COLO668 (cell line): ENCODE measurements around the gene FAM53B.

ENCODE experiments used
- DNase-seq: peaks from one replicate; lab custom pipeline; 2025; ENCODE audit not compliant: unreplicated experiment; lab: John Stamatoyannopoulos, UW

FAM53B gene

DNA sequence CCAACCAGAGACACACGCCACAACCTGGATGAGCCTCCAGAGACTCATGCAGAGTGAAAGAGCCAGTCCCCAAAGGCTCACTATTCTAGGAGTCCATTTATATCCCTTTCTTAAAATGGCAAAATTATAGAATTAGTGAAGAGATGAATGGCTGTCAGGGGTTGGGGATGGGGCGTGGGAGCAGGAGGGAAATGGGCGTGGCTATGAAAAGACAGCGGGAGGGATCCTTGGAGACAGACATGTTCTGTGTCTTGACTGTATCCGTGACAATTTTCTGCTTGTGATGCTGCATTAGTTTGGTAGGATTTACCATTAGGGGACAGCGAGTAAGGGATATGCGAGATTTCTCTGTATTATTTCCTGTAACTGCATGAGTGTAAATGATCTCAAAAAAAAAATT is 33.0 kb downstream of the FAM53B start:
- no peak for DNase-seq

DNA sequence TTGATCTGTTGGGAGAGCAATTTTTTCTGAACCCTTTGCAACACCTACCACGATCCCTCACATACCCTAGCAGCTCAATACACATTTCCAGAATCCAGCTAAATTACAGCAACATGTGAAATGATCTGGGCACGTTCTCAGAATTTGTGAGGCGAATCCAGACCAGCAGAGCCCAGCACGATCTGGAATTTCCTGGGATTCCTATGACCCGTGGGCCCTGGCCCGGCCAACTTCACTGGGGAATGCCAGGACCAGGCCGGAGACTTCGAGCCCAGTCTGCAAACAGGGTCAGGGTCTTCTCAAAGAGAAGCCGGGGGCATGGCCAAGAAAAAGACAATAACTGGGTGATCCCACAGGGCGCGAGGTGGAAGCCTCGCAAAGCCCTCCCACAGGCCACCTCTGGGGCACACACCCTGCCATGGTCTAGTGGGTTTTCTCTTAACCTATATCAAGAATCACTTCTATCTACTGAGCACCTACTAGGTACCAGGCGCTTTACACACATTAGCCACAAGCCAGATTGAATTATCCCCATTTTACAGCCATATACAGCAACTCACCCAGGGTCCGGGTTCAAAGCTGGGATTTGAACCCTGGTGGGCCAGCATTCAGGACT is 33.8 kb downstream of the FAM53B start:
- no peak for DNase-seq

DNA sequence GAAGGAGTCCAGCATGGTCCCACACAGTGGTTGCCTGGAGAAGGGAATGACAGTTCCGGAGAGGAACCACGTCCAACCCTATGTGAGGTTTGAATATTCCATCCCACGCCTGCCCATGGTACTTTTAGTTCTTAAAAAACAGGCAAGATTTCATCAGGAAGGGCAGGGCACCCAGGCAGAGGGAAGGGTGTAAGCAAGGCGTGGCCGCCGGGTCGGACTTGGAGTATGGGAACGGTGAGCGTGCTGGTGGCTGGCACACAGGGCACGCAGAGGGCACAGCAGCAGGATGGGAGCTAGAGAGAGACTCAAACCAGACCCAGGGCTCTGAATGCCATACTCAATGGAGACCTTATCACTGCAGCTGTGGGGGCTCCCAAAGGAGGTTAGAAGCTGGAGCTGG is 34.3 kb downstream of the FAM53B start:
- no peak for DNase-seq

DNA sequence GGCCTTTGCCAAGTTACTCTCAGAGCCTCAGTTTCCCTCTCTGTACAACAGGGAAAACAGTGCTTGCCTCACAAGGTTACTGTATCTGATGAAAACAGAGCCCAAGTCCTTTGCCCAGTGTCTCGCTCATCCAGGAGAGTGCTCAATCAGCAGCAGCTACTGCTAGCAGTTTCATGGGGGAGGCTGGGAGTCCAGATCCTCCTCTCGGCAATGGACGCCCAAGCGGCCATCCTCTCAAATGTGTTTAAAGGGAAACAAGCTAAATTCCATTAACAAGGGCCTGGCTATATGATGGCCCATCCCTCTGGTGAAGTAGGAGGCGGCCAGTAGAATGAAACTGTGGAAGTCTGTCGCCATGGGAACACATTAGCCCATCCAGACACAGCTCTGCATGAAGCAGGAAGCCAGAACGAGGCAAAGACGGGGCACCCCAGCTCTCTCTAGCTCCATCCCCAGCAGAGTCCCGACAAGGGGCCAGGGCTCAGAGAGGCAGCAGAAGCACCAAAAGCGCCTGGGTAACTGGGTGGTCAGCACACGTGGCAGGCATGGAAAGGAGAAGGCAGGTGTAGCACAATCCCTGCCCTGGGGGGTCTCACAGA is 35.2 kb downstream of the FAM53B start:
- no peak for DNase-seq

DNA sequence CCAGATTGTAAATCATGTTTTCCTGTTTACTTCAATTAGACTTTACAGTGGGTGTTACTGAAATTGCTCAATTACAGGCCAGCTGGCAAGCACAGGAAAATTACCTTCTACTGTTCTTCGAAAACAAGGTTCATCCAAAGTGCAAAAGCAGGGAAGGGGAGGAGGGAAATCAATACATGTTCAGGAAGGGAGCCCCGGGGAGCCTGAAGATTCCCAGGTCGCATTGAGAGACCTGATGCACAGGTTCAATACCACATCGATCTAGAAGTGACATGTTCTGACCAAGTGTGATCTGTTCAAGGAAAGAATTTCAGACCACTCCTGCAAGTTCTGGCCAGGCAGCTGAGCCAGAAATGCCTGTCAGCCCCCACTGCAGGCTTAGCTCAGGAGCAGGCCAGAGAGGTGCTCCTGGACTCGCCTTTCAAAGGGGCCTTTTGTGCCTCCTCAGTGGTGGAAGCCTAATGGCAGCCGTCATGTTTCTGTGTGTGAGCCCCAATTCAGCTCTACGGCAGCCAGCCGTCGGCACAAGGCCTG is 35.9 kb downstream of the FAM53B start:
- DNase-seq, result peak; percentile 4

DNA sequence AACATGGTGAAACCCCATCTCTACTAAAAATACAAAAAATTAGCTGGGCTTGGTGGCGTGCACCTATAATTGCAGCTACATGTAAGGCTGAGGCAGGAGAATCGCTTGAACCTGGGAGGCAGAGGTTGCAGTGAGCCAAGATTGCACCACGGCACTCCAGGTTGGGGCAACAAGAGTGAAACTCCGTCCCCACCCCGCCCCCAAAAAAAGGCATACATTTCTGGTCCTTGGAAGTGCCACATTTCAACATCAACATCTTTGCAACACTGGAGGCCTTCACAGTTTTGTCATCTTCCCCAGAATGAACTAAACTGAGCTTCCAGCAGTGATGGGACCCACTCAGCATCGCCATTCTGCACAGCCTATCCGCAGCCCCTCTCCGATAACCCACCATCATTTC is 36.6 kb downstream of the FAM53B start:
- no peak for DNase-seq

DNA sequence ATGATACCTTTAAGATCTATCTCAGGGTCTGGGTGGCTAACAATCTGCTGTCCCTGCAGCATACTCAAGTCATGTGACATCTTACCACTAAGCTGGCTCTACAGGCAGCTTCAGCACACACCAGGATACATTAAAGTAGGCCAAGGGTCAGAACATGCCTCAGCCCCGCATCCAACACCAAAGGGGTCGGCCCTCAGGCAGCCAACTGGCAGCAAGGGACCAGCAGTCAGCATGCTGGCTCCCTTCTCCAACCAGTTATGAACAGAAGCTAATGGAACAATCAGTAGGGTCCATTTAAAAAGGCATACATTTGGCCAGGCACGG is 37.1 kb downstream of the FAM53B start:
- no peak for DNase-seq

DNA sequence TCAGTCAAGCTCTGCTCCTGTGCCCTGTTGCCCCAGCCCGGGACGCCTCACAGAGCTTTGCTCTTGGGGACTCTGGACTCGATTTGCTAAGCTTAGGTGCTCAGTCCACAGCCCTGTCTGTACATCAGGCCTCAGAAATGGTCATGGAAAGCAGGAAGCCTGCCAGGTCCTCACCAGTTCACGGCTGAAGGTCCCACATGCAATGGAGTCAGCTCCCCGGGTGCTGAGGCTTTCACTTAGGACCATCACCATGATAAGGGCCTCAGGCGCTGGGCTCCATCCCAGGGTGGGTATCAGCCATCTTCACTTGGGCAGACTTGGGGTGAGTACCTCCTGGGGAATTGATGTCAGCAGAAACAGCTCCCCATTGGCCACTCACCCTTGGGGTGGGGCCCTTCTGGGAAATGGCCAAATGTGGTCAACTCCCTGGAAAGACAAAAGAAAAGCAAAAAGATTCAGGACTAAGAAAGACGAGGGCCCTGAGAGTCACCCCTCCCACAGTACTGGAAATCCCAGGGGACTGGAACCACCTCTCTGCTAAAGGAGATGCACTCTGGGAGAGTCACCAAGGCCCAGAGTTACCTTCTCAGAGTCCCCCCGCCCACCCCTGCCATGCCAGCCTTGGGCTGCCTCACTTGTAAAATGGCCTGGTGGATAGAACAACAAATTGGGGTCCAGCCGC is 37.6 kb downstream of the FAM53B start:
- DNase-seq, result no peak

DNA sequence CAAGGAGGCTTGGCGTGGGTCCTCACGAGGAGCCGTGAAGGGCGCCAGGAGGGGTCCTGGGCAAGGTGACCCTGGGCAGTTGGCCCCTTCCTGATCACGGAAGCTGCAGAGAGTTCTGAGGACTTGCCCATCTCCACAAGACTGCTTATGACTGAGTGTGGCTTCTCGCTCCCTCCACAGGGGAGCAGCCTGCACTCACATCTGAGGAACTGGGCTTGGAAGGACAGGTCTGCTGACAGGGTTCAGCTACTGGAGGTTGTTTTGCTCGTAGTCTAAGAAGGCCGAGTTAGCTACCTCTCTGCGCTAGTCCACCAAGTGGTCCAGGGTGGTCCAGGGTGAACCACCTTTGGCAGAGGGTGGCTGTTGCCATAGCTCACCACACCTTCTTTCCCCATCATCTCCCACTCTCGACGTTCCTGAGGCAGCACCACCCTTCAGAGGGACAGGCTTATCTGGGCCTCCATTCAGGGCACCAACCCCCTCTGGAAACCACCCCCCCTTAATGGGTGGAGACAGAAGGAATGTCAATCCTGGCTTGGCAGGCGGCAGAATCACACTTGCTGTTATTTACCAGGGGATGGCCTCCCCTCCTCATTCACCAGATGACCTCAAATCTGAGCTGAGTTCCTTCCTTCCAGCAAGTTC is 38.2 kb downstream of the FAM53B start:
- no peak for DNase-seq

DNA sequence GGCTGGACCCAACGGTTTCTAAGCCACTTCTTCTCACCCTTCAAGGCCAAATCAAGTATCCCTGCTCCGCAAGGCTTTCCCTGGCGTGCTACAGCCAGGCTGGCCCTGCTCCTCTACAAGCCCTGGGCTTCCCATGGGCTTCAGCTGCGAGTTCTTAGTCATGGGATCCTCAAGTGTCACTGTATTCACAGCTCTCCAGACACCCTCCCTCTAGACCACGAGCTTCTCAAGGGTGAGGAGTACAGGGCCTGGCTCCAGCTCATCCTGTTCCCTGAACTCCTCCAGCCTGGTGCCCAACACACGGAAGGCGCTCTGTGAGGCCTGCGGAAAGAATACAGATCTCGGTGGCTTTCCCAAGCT is 38.8 kb downstream of the FAM53B start:
- DNase-seq, result no peak

DNA sequence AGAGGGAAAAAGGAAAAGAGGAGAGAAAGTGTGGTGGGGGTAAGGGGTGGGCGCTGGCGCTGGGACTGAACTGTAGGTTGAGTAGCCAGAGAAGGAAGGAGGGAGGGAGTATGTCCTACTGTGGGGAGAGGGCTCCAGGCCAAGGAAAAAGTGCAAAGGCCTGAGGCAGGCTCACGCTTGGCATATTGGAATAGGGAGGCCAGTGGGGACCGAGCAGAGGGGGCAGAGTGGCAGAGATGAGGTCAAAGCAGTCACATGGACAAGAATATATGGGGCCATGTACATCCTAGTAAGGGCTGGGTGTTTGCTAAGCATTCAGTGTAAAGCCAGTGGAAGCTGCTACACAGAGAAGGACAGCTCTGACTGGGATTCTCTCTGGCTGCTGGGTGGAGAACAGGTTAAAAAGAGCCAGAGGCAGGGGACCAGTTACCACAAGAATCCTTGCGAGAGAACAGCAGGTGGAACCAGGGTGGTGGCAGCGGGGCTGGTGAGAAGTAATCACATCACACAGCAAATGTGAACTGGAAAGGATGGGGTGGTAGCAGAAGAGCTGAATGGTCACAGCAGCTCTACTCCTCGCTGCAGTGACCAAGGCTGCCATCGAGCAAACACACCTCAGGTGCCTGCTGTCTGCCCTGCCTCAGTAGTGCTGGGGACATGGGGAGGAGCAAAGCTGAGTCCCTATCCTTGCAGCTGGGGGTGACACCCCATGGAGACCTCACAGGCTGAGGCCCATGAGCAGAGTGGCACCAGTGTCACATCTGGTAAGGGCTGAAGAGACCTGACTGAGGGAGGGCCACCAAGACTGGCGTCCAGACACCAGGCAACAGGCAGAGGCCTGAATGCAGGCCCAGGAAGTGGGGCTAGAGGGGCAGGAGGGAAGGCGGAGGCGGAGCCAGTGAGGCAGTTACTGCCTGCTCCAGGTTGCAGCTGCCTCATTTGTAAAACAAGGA is 39.5 kb downstream of the FAM53B start:
- peak; percentile 53 for DNase-seq

DNA sequence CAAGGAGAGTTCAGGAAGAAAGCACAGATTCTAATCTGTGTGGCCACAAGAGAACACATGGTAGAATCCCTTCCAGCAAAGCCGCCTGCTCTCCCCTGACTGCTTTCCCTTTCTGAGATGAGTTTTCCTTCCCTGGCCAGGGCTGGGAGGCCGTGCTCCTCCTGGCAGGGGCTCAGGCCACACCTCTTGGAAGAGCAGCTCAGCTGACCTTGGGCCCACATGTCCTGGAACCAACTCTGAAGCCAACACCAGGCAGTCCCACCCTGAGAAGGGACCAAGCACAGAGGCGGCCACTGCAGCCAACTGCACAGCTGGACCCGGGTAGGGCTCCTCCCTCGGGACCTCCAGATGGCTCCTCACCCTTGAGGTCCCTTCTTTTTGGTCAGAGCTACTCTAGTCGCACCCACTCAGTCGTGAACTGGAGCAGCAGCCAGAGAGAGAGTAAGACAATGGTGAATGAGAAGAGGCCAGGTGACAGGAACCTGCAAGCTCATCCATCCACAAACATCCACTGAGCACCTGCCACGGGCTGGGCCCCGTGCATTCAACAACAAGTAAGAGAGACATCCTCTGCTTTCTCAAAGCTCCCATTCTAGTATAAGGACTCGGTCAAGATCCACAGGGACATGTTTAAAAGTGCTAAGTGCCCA is 40.3 kb downstream of the FAM53B start:
- DNase-seq, result peak; percentile 75

DNA sequence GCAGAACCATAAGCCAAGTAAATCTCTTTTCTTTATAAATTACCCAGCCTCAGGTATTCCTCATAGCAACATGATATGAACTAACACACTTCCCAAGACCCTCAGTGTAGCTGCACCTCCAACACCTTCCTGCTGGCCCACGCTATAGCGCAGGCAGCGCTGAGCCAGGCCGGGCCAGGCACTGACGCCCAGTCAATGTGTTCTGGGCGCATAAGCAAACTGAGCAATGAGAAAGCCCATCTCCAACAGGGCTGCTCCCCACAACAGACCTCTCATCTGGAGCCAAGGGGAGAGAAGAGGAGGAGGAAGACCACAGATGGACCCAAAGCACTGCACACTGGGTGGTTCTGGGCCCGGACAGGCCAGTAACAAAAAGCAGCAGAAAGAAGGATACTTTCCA is 40.8 kb downstream of the FAM53B start:
- no peak for DNase-seq

DNA sequence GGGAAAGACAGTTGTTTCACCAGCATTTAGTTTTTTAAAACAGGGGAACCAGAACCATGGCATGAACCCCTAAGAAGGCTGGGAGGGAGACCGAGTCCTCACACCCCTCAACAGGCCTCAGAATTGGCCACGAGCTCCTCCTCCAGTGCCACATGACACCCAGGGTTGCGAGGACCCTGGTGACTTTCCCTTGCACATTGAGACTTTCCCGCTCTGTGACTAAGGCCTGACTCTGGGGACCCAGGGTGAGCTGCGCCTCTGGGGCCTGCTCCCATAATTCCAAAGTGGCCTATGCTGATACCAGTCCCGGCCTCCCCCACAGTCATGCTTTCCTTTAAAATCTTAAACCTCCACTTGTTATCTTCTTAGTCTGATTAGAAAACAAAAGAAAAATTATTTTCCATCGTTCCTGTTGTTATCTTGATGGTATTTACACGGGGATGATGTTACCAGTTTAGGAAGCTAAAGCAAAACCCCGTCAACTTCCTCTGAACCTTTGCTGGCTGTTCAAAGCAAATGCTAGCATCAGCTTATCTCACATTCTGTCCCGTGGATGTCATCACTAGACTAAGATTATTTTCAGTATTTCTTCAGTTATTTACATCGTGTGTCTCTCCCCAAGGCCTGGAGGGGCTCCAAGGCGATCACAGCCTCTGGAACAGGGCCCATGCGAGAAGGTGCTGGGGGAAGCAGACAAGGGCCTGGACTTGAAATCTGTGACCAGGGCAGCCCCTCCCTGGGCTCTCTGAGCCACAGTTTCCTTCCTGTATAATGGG is 42.1 kb downstream of the FAM53B start:
- no peak for DNase-seq

DNA sequence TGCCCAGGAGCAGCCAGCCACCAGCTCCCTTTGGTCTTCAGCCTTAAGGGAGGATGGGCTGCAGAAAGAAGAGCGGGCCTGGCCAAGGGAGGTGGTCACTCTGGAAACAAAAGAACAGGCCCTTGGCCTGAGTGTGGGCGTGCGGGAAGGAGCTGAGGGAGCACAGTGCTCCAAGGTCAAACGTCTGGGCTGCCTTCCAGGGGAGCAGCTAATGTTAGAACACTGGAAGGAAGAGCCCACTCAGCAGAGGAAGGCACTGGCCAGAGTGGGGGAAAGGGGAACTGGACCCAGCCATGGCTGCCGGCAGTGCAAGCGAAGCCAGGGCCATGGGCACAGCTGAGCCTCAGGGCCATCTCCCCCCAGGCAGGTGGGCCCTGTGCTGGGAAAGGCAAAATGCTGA is 42.7 kb downstream of the FAM53B start:
- DNase-seq, result no peak

DNA sequence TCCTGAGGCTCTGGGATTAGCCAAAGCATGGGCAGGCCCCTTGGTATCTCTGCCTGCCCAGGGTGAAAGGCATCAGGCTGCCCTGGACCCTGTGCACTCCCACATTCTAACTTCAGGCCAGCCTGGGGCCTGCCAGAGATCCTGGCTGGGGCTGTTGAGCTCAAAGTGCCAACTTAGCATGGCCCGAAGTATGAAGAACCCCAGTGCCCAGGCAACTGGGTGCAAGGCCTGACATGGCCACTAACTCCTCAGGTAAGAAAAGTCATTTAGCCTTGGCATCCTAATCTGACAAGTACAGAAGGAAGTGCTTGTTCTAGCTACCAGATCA is 43.2 kb downstream of the FAM53B start:
- no peak for DNase-seq

DNA sequence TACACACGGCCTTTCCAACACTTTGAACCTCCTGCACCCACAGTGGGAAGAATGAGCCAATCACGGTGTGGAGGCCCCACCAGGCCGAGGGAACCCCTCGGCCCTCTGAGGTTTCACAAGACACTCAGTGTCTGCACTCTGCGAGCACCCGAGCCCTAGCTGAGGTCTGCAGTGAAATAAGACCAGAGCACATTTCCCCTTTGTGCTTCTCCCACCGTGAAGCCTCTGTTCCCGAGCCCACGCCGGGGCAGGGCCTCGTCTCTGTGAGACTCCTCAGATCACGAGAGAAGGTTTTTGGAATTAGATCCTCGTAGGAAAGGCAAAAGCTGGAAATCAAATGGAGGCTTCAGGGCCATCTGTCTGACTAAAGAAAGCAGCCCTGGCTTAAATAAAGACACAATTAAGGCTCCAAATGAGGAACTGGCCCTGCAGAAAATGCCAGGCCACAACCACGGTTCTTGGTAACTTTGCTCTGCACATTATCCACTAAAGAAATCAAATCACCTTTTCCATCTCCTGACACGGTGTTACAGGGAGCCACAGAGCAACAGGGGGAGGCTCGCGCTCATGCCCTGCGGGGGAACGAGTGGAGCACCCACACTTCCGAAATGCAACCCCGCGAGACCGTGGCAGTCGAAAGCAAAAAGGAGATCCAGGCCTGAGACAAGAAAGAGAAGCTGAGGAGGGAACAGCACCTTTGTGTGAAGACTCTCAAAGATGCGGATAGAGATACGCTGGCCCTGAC is 43.7 kb downstream of the FAM53B start:
- DNase-seq, result no peak

DNA sequence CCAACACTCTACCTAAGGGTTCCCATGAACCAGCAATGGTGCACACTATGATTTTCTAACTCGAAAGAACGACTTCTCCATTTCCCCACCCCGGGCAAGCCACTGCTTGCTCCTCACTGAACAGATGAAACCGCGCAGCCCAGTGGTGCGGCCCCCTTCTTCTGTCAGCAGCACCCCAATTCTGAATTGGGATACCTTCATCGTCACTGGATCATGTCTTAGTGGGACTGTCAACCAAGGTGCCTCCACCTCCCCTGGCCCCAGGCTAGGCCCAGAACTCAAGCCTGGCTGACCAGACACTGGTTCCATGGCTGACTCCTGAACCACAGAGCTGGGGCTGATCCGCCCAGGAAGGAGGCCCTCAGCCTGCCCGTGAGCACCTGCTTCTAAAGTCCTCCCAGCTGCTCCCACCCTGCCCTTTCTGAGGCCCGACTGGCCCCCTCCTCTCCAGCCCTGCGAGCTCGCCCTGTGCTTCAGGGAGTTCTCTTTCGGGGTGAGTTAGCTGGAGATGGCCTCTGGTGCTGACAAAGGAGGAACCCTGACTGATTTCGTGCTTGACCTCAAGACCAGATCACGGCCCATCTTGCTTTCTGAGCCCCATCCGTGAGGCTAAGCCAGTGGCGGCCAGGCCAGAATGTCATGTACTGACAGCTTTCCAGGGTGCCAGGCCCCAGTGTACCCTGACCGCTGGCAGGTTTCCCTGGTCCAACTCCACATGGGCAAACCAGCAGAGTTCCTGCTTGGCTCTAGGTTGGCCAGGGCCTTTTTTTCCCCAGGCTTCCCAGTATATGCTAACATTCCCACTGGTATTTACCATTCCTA is 44.5 kb downstream of the FAM53B start:
- no peak for DNase-seq
